Upper lobe of left lung (tissue), 4 donors: ENCODE measurements around the gene CERK.

Source experiments
- EP300 ChIP-seq, 4 donors: sonication (generic); formaldehyde crosslinking; IDR thresholded peaks; one replicate each; pipeline ENCODE4 v1.5.1; 2017; ENCODE audit warnings: antibody characterized with exemption in 4 of 4, control low read depth in 2 of 4
- POLR2A ChIP-seq, 4 donors: fragments of 450-650 bp; IDR thresholded peaks; one replicate each; pipeline ENCODE4 v1.5.1; 2016 to 2017; ENCODE audit warnings: antibody characterized with exemption in 4 of 4, mild to moderate bottlenecking in 2 of 4
- POLR2AphosphoS5 ChIP-seq, 2 donors: sonication (generic); formaldehyde crosslinking; IDR thresholded peaks; one replicate each; pipeline ENCODE4 v1.5.1; 2017; ENCODE audit warnings: antibody characterized with exemption in 2 of 2
- TF ChIP-seq, protein P1 (sequence below), 6 experiments: fragments of 450-650 bp in 4 of 6; fragments of 200-600 bp in 2 of 6; sonication (generic) in 2 of 6; IDR thresholded peaks; one replicate each; pipeline ENCODE4 v1.5.1; 2016 to 2019; ENCODE audit warnings: antibody characterized with exemption in 6 of 6

DNA sequence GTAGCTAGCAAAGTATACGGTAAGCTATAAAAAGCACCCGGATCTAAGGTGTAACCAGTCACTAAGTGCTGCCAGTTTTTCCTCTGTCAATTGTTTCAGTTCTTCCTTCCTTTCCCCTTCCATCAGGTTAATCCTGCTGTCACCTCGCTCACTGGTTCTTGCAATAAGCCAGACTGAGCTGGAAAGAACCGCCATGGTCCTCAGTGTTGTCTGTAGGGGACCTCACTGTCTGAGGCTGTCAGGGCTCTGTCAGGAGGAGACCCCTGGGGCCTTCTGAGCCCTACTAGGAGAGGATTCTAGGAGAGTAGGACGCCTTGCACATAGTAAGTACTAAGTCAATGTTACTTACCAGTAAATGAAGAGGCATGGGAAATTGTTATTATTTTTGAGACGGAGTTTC is 23.0 kb upstream of the CERK start:
- TF ChIP-seq, protein P1, sequence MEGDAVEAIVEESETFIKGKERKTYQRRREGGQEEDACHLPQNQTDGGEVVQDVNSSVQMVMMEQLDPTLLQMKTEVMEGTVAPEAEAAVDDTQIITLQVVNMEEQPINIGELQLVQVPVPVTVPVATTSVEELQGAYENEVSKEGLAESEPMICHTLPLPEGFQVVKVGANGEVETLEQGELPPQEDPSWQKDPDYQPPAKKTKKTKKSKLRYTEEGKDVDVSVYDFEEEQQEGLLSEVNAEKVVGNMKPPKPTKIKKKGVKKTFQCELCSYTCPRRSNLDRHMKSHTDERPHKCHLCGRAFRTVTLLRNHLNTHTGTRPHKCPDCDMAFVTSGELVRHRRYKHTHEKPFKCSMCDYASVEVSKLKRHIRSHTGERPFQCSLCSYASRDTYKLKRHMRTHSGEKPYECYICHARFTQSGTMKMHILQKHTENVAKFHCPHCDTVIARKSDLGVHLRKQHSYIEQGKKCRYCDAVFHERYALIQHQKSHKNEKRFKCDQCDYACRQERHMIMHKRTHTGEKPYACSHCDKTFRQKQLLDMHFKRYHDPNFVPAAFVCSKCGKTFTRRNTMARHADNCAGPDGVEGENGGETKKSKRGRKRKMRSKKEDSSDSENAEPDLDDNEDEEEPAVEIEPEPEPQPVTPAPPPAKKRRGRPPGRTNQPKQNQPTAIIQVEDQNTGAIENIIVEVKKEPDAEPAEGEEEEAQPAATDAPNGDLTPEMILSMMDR (IDR thresholded peaks at IDR 0.05), result no peak
- TF ChIP-seq POLR2AphosphoS5 (IDR thresholded peaks at IDR 0.05) (no peak), EP300 (IDR thresholded peaks at IDR 0.05) (no peak), POLR2A (IDR thresholded peaks at IDR 0.05) (no peak)
